Dendritic cell treated with granulocyte-macrophage colony-stimulating factor and Interleukin-4, amounts not matched to agents 40 ng/mL and 50 ng/mL, for 4 days (primary cell): ENCODE measurements around the gene SNRPD3.
"Not testable (repeated sequence)": the region's sequence is repeated elsewhere in the genome, so short reads cannot be mapped to it uniquely, and the experiment has no call there.

Source experiments
- H3K27ac Mint-ChIP-seq: one replicate; pipeline ENCODE4 v1.8.0; 2022; ENCODE audit warnings: mild to moderate bottlenecking, mixed read lengths
- H3K27me3 Mint-ChIP-seq: one replicate; pipeline ENCODE4 v1.8.0; 2022; ENCODE audit warnings: mild to moderate bottlenecking, mixed read lengths
- H3K36me3 Mint-ChIP-seq: one replicate; pipeline ENCODE4 v1.8.0; 2022; ENCODE audit warnings: low read depth, mixed read lengths
- H3K4me1 Mint-ChIP-seq: one replicate; pipeline ENCODE4 v1.8.0; 2022; ENCODE audit warnings: low read depth, mixed read lengths
- H3K4me3 Mint-ChIP-seq: one replicate; pipeline ENCODE4 v1.8.0; 2022; ENCODE audit warnings: mild to moderate bottlenecking, moderate library complexity, mixed read lengths
- H3K9me3 Mint-ChIP-seq: one replicate; pipeline ENCODE4 v1.8.0; 2022; ENCODE audit warnings: mixed read lengths
- intact Hi-C: fragments of 100-400 bp; cut with micrococcal nuclease; formaldehyde crosslinking; loops from one replicate; pipeline ENCODE4 v1.15.0; 2022

SNRPD3 gene

DNA sequence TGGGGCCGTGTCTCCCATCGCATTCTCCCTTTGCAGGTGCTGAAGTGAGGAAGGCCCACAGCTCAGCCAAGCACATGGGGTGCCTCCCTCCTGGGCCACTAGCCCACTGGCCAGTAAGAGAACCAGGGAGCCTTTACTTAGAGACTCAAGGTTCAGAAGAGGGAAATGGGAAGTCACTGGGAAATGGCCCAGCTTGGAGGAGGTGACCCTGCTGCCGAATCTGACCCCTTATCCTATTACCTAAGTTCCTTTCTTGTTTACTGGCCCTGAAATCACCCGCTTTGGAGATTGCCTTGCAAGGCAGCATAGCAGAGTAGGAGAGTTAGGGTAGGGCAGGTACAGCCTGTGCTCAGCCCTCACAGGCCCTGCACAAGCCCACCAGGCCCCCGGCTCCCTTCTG is 36.3 kb upstream of the SNRPD3 start:
- no peak overlapping the region for H3K27ac Mint-ChIP-seq
- intact Hi-C loops = no loop called here

DNA sequence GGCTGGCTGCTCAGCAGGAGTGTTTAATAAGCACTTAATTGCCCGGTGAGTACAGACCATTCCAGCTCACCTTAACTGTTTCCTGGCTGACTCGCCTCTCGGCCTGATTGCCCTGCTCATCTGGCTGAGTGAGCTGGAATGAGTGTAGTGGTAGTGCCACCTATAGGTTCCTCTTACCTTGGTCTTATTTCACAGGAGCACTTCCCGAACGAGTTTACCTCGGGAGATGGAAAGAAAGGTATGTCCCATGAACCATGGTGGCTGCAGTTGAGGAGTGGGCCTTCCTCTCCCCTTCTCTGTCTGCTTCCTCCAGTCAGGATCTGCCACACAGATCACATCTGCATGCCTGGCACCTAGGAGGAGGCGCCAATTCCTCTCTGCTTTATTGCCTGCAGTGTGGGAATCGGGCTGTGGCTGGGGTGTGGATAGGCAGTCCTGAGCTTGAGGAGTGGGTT is 34.0 kb upstream of the SNRPD3 start:
- H3K4me3 Mint-ChIP-seq = no peak overlapping the region

More for the DNA sequence above, 36.3 kb upstream of the SNRPD3 start:
- Mint-ChIP-seq H3K4me1 (peaks cover 45% of the 10 kb centered on the region), H3K4me3 (no peak overlapping the region), H3K9me3 (no peaks in the 10 kb centered on the region), H3K36me3 (no peaks in the 10 kb centered on the region), H3K27me3 (peaks cover 6% of the 10 kb centered on the region)

DNA sequence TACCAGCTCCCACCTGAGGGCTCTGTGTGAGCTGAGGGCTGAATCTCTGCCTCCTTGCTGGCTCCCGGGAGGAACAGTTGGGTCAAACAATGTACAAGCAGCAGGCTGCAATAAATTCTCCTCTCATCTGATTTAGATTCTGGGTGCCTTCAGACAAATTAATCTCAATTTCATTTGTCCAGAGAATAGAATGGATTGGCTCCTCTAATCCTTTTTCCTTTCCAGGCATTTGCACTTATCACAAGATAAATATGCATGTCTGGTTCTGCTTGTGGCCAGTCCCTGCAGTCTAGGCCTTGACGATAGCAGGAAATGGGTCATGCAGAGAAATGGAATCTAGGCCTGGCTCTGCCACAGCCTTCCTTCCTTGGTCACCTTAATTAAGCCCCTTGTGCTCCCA is 31.9 kb upstream of the SNRPD3 start:
- Mint-ChIP-seq H3K4me1 (peaks cover 23% of the 10 kb centered on the region), H3K36me3 (no peaks in the 10 kb centered on the region), H3K4me3 (no peak overlapping the region), H3K27me3 (peaks cover 2% of the 10 kb centered on the region), H3K9me3 (no peaks in the 10 kb centered on the region), H3K27ac (no peak overlapping the region)
- intact Hi-C loops = loop anchor here (10.0 kb wide), 1 partner anchor 339 kb away; the partner anchor contains the start of gene SUSD2

More for the DNA sequence above, 34.0 kb upstream of the SNRPD3 start:
- H3K27me3 Mint-ChIP-seq = peaks cover 6% of the 10 kb centered on the region
- no peaks in the 10 kb centered on the region for H3K9me3 Mint-ChIP-seq
- no peaks in the 10 kb centered on the region for H3K36me3 Mint-ChIP-seq
- intact Hi-C loops = loop anchor here (10.0 kb wide), 1 partner anchor 337 kb away; the partner anchor contains the start of gene SUSD2
- H3K4me1 Mint-ChIP-seq = peaks cover 31% of the 10 kb centered on the region
- H3K27ac Mint-ChIP-seq = no peak overlapping the region

DNA sequence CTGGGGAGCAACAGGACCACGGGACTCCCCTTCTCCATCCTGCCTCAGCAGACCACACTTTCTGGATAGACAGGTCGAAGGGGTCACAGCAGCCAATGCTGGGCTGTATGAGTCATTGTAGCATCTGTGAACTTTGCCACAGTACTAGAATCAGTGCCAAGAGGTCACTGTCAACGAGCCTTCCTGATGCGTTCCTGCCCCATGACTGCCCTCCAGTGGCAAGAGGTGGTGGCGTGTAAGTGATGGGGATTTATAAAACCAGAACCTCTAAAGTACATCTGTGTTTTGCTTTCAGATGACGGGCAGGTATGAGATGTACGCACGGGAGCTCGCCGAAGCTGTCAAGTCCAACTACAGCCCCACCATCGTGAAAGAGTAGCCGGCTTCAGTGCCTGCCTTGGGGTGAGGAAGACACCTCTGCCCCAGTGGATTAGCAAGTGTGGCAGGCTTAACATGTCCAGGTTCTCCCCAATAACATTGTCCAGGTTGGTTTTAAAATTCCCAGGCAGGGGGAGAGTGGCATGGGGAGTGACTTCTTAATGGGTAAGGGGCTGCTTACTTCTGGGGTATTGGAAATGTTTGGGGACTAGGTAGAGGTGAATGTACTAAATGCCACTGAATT is 30.3 kb upstream of the SNRPD3 start:
- intact Hi-C loops = loop anchor here (1.0 to 10.0 kb wide), 3 partner anchors 102 to 341 kb away; partner anchors contain the start of gene SUSD2
- Mint-ChIP-seq H3K36me3 (no peaks in the 10 kb centered on the region), H3K4me1 (peaks cover 23% of the 10 kb centered on the region), H3K9me3 (no peaks in the 10 kb centered on the region), H3K27me3 (peaks cover 1% of the 10 kb centered on the region), H3K27ac (no peak overlapping the region), H3K4me3 (no peak overlapping the region)

DNA sequence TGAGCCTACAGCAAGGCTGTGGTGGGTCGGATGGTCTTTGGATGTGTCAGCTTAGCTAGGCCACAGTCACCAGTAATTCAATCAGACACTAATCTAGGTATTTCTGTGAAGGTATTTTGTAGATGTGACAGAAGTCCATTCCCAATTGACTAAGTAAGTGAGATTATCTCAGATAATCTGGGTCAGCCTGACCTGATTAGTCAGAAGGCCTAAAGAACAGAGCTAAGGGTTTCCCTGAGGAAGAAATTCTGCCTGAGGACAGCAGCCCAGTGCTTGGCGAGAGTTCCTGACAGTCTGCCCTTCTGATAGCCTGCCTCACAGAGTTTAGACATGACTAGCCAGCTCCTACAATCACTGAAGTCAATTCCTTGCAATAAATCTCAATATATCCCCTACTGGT is 29.6 kb upstream of the SNRPD3 start:
- H3K9me3 Mint-ChIP-seq = no peaks in the 10 kb centered on the region
- H3K36me3 Mint-ChIP-seq = no peaks in the 10 kb centered on the region
- H3K4me1 Mint-ChIP-seq = peaks cover 23% of the 10 kb centered on the region
- H3K27ac Mint-ChIP-seq = no peak overlapping the region
- no peak overlapping the region for H3K4me3 Mint-ChIP-seq
- H3K27me3 Mint-ChIP-seq = peaks cover 1% of the 10 kb centered on the region
- intact Hi-C loops = loop anchor here (10.0 kb wide), 1 partner anchor 341 kb away; the partner anchor contains the start of gene SUSD2

DNA sequence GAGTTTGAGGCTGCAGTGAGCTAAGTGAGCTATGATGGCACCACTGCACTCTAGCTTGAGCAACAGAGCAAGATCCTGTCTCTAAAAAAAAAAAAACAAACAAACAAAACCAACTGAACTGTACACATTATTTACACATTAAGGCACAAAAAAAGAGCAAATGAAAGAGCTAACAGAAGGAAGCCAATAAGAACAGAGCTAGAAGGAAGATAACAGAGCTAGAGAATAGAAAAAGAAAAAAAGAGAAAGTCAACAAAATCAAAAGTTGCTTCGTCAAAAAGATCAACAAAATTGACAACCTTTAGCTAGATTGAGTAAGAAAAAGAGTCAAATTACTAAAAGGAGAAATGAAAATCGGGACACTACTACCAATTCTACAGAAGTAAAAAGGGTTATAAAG is 25.9 kb upstream of the SNRPD3 start:
- Mint-ChIP-seq H3K36me3 (no peaks in the 10 kb centered on the region), H3K4me1 (peaks cover 16% of the 10 kb centered on the region), H3K27me3 (no peaks in the 10 kb centered on the region), H3K4me3 (no peak overlapping the region), H3K27ac (peak overlapping the region; percentile 23), H3K9me3 (no peaks in the 10 kb centered on the region)
- intact Hi-C loops = loop anchor here (10.0 kb wide), 1 partner anchor 345 kb away; the partner anchor contains the start of gene SUSD2

DNA sequence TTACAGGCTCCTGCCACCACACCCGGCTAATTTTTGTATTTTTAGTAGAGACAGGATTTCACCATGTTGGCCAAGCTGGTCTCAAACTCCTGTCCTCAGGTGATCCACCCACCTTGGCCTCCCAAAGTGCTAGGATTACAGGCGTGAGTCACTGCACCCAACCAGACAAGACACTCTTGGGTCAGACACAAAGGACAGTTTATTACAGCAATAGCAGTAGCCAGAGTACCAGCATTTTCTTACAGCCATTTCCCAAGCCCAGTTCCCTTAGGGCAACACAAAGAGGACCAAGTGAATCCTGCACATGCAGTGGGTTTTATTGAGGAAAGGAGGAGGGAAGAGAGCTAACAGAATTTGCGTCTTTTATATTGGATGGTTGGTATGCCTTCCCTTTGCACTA is 24.8 kb upstream of the SNRPD3 start:
- H3K9me3 Mint-ChIP-seq, H3K27me3 Mint-ChIP-seq, H3K4me3 Mint-ChIP-seq, H3K27ac Mint-ChIP-seq, H3K36me3 Mint-ChIP-seq, intact Hi-C loops: not testable (repeated sequence)
- H3K4me1 Mint-ChIP-seq = peaks cover 11% of the 10 kb centered on the region

DNA sequence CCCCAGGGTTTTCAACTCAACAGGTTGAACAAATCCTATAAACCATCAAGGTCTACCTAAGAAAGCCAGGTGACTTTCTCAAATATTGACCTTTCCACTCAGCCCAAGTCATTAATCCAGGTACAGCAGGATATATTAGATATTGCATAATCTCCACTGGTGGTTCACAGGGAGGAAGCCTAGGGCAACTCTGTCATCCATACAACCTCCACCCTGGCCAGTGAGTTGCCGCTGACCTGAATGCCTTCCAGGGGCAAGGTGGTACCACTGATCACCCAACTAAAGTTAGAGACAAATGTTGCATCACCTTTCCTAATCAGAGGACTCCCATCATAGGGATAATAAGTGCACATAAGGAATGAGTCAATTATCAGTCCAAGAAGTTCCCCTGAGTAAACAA is 23.7 kb upstream of the SNRPD3 start:
- Mint-ChIP-seq H3K9me3 (no peaks in the 10 kb centered on the region), H3K27ac (no peak overlapping the region), H3K4me1 (peaks cover 11% of the 10 kb centered on the region), H3K4me3 (no peak overlapping the region), H3K27me3 (no peaks in the 10 kb centered on the region), H3K36me3 (no peaks in the 10 kb centered on the region)
- intact Hi-C loops = no loop called here

DNA sequence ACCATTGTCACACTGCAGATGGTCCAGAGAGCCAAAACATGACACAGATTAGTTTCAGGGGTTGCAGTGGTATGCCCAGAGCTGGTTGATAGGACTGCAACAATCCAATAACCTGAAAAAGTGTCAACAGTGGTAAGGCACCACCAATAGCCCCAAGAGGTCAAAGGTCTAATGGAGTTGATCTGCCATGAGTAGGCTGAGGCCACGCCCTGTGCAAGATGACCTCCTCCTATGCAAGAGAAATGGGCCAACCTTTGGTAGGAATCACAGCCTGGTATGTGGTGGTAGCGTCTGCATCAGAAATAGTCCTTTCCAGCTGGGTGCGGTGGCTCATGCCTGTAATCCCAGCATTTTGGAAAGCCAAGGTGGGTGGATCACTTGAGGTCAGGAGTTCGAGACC is 20.5 kb upstream of the SNRPD3 start:
- peaks cover 22% of the 10 kb centered on the region for H3K36me3 Mint-ChIP-seq
- no peak overlapping the region for H3K27ac Mint-ChIP-seq
- H3K27me3 Mint-ChIP-seq = no peaks in the 10 kb centered on the region
- intact Hi-C loops = no loop called here
- H3K4me1 Mint-ChIP-seq = no peaks in the 10 kb centered on the region
- no peaks in the 10 kb centered on the region for H3K9me3 Mint-ChIP-seq
- H3K4me3 Mint-ChIP-seq = no peak overlapping the region

DNA sequence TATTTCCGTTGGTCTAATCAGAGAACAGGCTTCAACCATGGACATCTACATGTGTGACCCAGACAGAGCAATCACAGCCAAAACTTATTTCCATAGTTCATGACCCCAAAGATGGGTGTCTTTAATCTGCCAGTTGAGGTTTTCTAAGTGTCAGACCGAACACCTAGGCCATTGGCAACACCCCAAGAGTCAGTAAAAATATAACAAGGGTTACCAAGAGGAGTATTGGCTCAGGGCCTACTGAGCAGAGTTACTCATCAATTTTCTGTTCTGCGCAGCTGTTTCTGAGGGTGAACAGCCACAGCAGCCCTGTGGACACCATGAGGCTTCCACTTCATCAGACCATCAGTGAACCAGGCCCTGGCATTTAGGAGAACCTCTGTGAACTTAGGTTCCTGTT is 19.7 kb upstream of the SNRPD3 start:
- Mint-ChIP-seq H3K27me3 (no peaks in the 10 kb centered on the region), H3K36me3 (peaks cover 30% of the 10 kb centered on the region), H3K4me3 (no peak overlapping the region), H3K27ac (no peak overlapping the region), H3K9me3 (no peaks in the 10 kb centered on the region), H3K4me1 (no peaks in the 10 kb centered on the region)
- intact Hi-C loops = no loop called here

DNA sequence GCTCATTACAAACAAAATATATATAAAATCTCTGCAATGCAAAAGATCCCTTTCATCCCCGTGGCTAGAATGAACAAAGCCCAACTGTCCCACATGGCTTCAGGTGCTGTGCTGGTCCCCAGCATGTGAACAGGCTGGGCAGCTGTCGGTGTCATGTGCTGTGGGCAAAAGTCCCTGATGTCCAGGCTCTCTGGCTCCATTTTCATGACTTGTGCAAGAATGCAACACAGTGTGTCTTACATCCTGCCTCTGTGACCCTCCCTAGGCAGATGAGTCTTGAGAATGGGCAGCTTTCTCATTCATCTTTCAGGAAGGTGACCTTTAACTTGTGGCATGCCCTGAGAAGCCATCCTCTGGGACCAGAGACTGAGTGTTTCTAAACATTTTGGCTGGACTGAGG is 15.3 kb upstream of the SNRPD3 start:
- Mint-ChIP-seq H3K4me3 (no peak overlapping the region), H3K27me3 (no peaks in the 10 kb centered on the region), H3K36me3 (peaks cover 73% of the 10 kb centered on the region), H3K27ac (no peak overlapping the region), H3K9me3 (no peaks in the 10 kb centered on the region), H3K4me1 (peaks cover 29% of the 10 kb centered on the region)
- intact Hi-C loops = no loop called here

DNA sequence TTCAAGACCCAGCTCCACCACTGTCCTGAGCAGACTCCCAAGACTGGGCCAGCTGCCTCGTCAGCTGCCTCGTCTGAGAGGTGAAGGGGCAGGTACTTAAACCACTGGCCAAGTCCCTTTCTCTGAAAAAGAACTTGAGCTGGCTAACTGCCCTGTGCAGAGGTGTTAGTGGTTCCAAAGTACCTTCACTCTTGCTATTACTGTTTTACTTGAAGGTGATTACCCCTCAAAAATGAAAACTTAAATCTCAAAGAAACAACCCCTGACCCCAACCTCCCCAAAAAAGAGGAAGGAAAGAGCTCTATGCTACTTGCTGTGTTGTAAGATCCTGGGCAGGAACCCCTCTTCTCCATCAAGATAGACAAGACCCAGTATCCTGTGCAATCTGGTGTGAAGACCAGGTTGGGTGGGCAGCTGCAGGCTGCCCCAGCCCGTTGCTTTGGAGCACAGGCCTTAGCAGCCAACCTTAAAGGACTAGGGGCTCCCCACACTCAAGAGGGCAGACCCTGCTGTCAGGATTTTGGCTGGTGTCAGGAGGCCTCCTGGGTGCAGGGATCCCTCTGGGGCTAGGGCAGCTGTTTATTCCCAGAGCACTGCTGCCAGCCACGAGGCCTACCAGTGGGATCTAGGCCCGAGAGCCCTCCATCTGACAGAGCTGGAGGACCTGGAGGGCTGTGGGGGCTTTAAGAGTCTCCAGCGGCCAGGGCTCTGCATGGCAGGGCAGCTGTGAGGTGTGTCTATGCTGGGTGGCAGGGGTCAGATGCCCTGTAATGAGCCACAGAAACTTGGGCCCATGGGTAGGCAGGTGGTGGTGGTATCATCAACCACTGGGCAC is 13.9 kb upstream of the SNRPD3 start:
- intact Hi-C loops = no loop called here
- Mint-ChIP-seq H3K27me3 (no peaks in the 10 kb centered on the region), H3K27ac (no peak overlapping the region), H3K36me3 (peaks cover 88% of the 10 kb centered on the region), H3K4me3 (no peak overlapping the region), H3K4me1 (peaks cover 29% of the 10 kb centered on the region), H3K9me3 (no peaks in the 10 kb centered on the region)

DNA sequence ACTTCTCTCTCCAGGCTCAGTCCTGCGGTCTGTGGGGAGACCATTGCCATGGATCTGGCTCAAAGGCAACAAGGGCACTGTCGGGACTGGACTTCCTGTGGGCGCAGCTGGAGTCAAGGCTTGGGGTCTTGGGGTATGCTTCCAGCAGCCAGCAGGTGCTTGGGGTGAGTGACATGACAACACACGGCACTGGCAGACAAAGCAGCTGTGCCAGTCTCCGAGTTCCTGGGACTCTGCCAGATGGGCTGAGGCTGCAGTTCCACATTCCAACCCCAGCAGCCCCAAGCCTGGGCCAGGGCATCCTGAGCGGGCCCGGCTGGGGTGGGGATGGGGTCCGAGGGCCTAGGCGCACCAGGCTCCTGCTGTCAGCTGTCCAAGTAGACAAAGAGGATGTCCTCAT is 13.2 kb upstream of the SNRPD3 start:
- Mint-ChIP-seq H3K36me3 (peaks cover 95% of the 10 kb centered on the region), H3K4me1 (peaks cover 29% of the 10 kb centered on the region)

DNA sequence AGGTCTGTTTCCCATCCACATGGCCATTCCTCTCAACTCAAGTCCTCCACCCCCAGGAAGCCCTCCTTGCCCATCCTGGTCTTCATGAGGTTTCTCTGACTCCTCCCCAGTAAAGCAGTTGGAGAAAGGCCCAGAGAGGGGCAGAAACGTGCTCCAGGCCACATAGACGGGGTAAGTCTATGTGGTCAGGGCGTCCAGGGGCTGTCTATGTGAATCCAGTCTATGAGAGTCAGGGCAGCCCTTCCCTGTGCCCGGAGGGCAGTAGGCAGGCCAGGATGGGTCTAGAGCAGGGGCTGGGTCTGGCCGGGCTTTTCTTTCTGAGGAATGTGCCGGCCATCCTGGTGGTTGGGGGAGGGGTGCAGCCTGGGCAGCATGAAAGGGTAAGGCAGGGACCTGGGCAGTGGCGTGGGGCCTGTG is 12.6 kb upstream of the SNRPD3 start:
- Mint-ChIP-seq H3K4me1 (peaks cover 29% of the 10 kb centered on the region), H3K4me3 (no peak overlapping the region), H3K9me3 (no peaks in the 10 kb centered on the region), H3K27me3 (no peaks in the 10 kb centered on the region), H3K27ac (no peak overlapping the region), H3K36me3 (peaks cover 100% of the 10 kb centered on the region)
- intact Hi-C loops = no loop called here

More for the DNA sequence above, 13.2 kb upstream of the SNRPD3 start:
- Mint-ChIP-seq H3K27ac (no peak overlapping the region), H3K9me3 (no peaks in the 10 kb centered on the region), H3K27me3 (no peaks in the 10 kb centered on the region), H3K4me3 (no peak overlapping the region)
- intact Hi-C loops = no loop called here
